ENCODE data around the gene SPAG17. TPM values are rescaled to one million over a fixed set of nuclear protein-coding genes. Genes with fewer than 3 reads are reported as not detected.

SPAG17 gene
- 0.14 and 0.25 TPM in 2 replicates for polyA plus RNA-seq
- polyA minus RNA-seq: 0.12 TPM in 1 of 2 replicates, not detected in the other

- no peaks in the 10 kb centered on the region for H3K79me2 ChIP-seq (replicated peaks; ENCODE audit: insufficient read depth, low read length)
Measured at GRCh38 chr1:118185084-118185832, at the start of gene SPAG17. Gene SPAG17, minus strand, starts transcription at chr1:118185228. Its CDS starts 71 bp downstream, at chr1:118185157.

More at GRCh38 chr1:118185084-118185832, at the start of gene SPAG17:
- Histone ChIP-seq H3K4me3 (ENCODE audit: low read length) (peak within 1 kb of the TSS; percentile 57), H3K4me2 (ENCODE audit: low read length) (no peak within 1 kb of the TSS), H3K9me2 (ENCODE audit: insufficient read depth, low read length) (no peaks in the 10 kb centered on the region), H4K20me1 (ENCODE audit: insufficient read depth) (no peaks in the 10 kb centered on the region), H3K36me3 (ENCODE audit: insufficient read depth, low read length) (no peaks in the 10 kb centered on the region), H3K9me3 (ENCODE audit: low read length) (no peaks in the 10 kb centered on the region), H3F3A (ENCODE audit: insufficient read depth, low read length, poor library complexity, severe bottlenecking) (no peaks in the 10 kb centered on the region), H3K27ac (ENCODE audit: low read length) (no peak within 1 kb of the TSS), H3K27me3 (ENCODE audit: insufficient read depth, low read depth, low read length) (no peaks in the 10 kb centered on the region), H2AFZ (ENCODE audit: low read depth, low read length) (peak within 1 kb of the TSS; percentile 28), H3K9ac (ENCODE audit: low read length) (no peak within 1 kb of the TSS)
- no peak for TF ChIP-seq TAF1 (IDR thresholded peaks at IDR 0.05; ENCODE audit: low read depth)
- TF ChIP-seq REST (IDR thresholded peaks at IDR 0.05; ENCODE audit: borderline replicate concordance): no peak
- no peak for TF ChIP-seq EP300 (conservative IDR thresholded peaks at IDR 0.05; ENCODE audit: poor library complexity, severe bottlenecking)
- no peak for TF ChIP-seq SMC3 (conservative IDR thresholded peaks at IDR 0.05; ENCODE audit: poor library complexity)
- no peak for TF ChIP-seq EZH2 (IDR thresholded peaks at IDR 0.05; ENCODE audit: borderline replicate concordance, insufficient read depth, low read length, poor library complexity, severe bottlenecking)
- TF ChIP-seq RAD21 (conservative IDR thresholded peaks at IDR 0.05): no peak
- TF ChIP-seq MXI1 (conservative IDR thresholded peaks at IDR 0.05; ENCODE audit: poor library complexity, severe bottlenecking): no peak
- no peak for TF ChIP-seq POLR2AphosphoS5 (IDR thresholded peaks at IDR 0.05)
- TF ChIP-seq CTCF (IDR thresholded peaks at IDR 0.05; ENCODE audit: poor library complexity, severe bottlenecking): no peak

Measured in neural cell (in vitro differentiated cells).